Prostate gland (tissue), 2 donors: ENCODE measurements around the gene KLHL2. TPM values are rescaled to one million over a fixed set of nuclear protein-coding genes. Genes with fewer than 3 reads are reported as not detected.

ENCODE experiments used
- DNase-seq: peaks from one replicate; pipeline ENCODE4 v3.0.0-alpha.2; 2019; ENCODE audit warnings: low spot score
- H3K27ac ChIP-seq, 2 donors: fragments of 200-600 bp; sonication (generic); 2 replicates each; pipeline ENCODE4 v1.5.1; 2017 to 2019
- H3K27me3 ChIP-seq: fragments of 200-600 bp; sonication (generic); replicated peaks from 2 replicates; pipeline ENCODE4 v1.5.1; 2019; ENCODE audit not compliant: insufficient read depth
- H3K36me3 ChIP-seq, 2 donors: fragments of 200-600 bp; sonication (generic); 1 replicate in 1 of 2; 2 replicates in 1 of 2; pipeline versions ENCODE4 v1.5.1 to v1.8.1; 2017 to 2019
- H3K4me1 ChIP-seq: fragments of 200-600 bp; sonication (generic); replicated peaks from 2 replicates; pipeline ENCODE4 v1.5.1; 2019
- H3K4me3 ChIP-seq, 2 donors: fragments of 200-600 bp; sonication (generic); 2 replicates each; pipeline ENCODE4 v1.5.1; 2017 to 2019
- H3K9me3 ChIP-seq: fragments of 200-600 bp; sonication (generic); 2 replicates; pipeline ENCODE4 v1.5.1; 2017
- POLR2A ChIP-seq: fragments of 450-650 bp; IDR thresholded peaks from one replicate; pipeline ENCODE4 v1.6.1; 2016; ENCODE audit warnings: antibody characterized with exemption, mild to moderate bottlenecking
- POLR2AphosphoS5 ChIP-seq: sonication (generic); formaldehyde crosslinking; IDR thresholded peaks from one replicate; pipeline ENCODE4 v1.6.1; 2017; ENCODE audit warnings: antibody characterized with exemption
- WGBS: methylation state at CpG from one replicate; pipeline ENCODE4 v1.1.5; 2018; 5-methylcytosine and 5-hydroxymethylcytosine counted together
- intact Hi-C: fragments of 100-400 bp; cut with DNase I; formaldehyde crosslinking; loops from one replicate; pipeline ENCODE4 v1.14.2; 2022
- total RNA-seq, 2 donors: library from RNA; depleted of rRNA; stranded (reverse); fragments of >200 nt; gene quantifications; one replicate each; pipeline ENCODE4 v1.1.0, GENCODE V29; 2016
- TF ChIP-seq, protein P1 (sequence below), 4 experiments: fragments of 200-600 bp in 2 of 4; fragments of 450-650 bp in 2 of 4; sonication (generic) in 2 of 4; IDR thresholded peaks; 1 replicate in 3 of 4; 2 replicates in 1 of 4; pipeline ENCODE4 v1.5.1; 2016 to 2019; ENCODE audit warnings: antibody characterized with exemption in 4 of 4, mild to moderate bottlenecking in 2 of 4, moderate library complexity in 2 of 4

The KLHL2 gene
- total RNA-seq, 2 donors from 2014 or later = 20.4 to 22.2 TPM

DNA sequence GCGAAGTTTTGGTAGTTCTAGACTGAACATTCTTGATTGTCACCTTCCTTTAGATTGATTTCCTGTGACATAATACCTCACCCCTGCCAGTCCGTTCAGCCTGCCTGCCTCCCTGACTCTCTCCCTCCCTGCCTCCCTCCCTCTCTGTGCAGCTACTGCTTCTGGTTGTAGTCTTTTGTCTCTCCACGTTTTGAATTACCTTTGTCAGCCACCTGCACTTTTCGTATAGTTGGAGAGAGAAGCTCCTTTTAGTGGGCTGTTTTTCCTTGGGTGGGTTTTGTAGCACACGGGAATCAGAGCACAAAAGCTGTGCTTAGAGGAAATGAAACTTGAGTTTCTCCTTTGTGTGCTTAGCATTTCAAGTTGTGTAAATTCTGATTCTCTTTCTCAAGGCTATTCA lies 87.5 kb downstream of the KLHL2 start:
- no peaks in the 10 kb centered on the region for H3K9me3 ChIP-seq
- no peaks in the 10 kb centered on the region for H3K4me1 ChIP-seq
- H3K27me3 ChIP-seq = no peaks in the 10 kb centered on the region
- intact Hi-C loops = no loop called here
- no peak for TF ChIP-seq POLR2A
- TF ChIP-seq, protein P1, sequence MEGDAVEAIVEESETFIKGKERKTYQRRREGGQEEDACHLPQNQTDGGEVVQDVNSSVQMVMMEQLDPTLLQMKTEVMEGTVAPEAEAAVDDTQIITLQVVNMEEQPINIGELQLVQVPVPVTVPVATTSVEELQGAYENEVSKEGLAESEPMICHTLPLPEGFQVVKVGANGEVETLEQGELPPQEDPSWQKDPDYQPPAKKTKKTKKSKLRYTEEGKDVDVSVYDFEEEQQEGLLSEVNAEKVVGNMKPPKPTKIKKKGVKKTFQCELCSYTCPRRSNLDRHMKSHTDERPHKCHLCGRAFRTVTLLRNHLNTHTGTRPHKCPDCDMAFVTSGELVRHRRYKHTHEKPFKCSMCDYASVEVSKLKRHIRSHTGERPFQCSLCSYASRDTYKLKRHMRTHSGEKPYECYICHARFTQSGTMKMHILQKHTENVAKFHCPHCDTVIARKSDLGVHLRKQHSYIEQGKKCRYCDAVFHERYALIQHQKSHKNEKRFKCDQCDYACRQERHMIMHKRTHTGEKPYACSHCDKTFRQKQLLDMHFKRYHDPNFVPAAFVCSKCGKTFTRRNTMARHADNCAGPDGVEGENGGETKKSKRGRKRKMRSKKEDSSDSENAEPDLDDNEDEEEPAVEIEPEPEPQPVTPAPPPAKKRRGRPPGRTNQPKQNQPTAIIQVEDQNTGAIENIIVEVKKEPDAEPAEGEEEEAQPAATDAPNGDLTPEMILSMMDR (IDR thresholded peaks at IDR 0.05) = no peak
- no peak for TF ChIP-seq POLR2AphosphoS5
- no peaks in the 10 kb centered on the region for H3K36me3 ChIP-seq
- WGBS = 58% methylated on average over 5 of the region's 5 CpGs
- no peak for DNase-seq
- no peak overlapping the region for H3K27ac ChIP-seq
- no peak overlapping the region for H3K4me3 ChIP-seq

DNA sequence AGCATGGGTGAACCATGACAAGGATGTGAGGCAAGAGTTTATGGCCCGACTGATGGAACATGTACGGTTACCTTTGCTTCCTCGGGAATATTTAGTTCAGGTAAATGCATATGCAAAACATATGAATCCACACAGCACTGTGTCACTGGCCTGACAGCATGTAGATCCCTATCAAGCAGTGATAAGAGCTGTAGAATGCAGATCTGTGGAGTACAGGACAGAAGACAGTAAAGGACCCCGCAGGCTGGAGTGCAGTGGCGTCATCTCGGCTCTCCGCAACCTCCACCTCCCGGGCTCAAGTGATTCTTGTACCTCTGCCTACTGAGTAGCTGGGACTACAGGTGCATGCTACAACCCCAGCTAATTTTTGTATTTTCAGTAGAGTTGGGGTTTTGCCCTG lies 90.3 kb downstream of the KLHL2 start:
- 95% methylated on average over 8 of the region's 8 CpGs for WGBS
- Histone ChIP-seq H3K9me3 (no peaks in the 10 kb centered on the region), H3K4me3 (no peak overlapping the region), H3K36me3 (no peaks in the 10 kb centered on the region), H3K4me1 (no peaks in the 10 kb centered on the region), H3K27ac (no peak overlapping the region), H3K27me3 (no peaks in the 10 kb centered on the region)
- no peak for TF ChIP-seq POLR2AphosphoS5
- no peak for DNase-seq
- intact Hi-C loops = no loop called here

DNA sequence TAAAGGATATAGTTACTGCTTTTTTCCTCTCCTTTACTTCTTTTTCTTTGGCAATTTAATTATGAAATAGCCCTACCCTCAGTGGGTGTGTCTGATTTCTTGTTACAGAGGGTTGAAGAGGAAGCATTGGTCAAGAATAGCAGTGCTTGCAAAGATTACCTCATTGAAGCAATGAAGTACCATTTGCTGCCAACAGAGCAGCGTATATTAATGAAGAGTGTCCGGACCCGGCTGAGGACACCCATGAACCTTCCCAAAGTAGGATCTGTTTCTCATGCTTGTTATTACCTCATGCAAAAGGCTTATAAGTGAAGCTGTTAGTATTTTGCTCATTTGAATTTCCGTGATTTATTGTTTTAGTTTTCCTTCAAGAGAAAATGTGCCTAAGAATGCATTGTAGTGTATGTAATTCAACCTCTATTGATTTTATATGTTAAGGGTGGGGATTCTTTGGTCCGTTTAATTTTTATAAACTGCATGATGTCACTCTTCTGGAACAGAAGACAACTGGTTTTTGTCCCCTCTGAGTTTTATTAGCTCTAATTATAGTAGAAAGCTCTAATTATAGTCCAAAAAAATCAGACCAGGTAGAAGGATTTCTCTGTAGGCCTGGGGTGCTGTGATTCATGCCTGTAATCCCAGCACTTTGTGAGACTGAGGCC lies 92.2 kb downstream of the KLHL2 start:
- 79% methylated on average over 5 of the region's 5 CpGs for WGBS
- Histone ChIP-seq H3K4me3 (no peak overlapping the region), H3K4me1 (no peaks in the 10 kb centered on the region), H3K9me3 (no peaks in the 10 kb centered on the region), H3K36me3 (no peaks in the 10 kb centered on the region), H3K27me3 (no peaks in the 10 kb centered on the region), H3K27ac (no peak overlapping the region)
- DNase-seq = no peak
- TF ChIP-seq POLR2AphosphoS5 (no peak), POLR2A (no peak)
- TF ChIP-seq, protein P1 (IDR thresholded peaks at IDR 0.05) = no peak
- intact Hi-C loops = no loop called here

DNA sequence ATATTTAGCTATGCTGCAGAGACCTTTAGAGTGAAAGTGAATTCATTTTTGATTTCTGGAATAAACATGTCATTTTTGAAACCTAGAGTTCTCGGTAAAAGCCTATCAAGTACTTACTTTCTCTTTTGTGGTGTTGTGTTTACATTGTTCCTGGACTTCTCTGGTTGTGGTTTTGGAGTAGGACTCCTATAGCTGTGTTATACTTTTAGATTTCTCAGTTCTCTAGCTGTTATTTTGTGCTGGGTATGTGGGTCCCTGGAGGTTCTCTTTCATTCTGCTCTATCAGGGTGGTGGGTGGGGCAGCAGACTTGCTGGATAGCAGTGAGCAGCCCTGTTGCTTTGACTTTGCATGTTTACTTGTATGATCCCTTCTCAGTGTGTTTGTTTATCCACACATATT lies 94.5 kb downstream of the KLHL2 start:
- Histone ChIP-seq H3K36me3 (no peaks in the 10 kb centered on the region), H3K27ac (no peak overlapping the region), H3K4me3 (no peak overlapping the region), H3K4me1 (no peaks in the 10 kb centered on the region), H3K9me3 (no peaks in the 10 kb centered on the region), H3K27me3 (no peaks in the 10 kb centered on the region)
- TF ChIP-seq POLR2AphosphoS5 = no peak
- TF ChIP-seq, protein P1 (IDR thresholded peaks at IDR 0.05) = no peak
- intact Hi-C loops = no loop called here
- WGBS = 18% methylated on average over 1 of the region's 1 CpG
- no peak for DNase-seq

DNA sequence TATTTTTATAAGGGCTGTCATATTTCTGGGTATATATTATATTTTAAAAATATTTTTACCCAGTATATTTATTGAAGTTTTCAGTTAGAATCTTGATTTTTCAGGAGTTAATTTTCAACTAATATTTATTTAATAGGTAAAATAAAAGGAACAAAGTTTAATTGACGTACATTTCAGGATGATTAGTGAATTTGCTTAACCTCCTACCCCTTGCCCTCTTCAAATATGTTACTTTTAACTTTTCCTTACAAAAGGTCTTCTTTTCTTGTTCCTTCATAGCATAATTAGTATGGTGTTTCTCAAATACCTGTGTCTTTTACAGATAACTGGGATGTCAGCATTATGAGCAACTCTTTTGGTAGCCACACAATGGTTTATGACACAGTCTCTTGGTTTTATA lies 95.3 kb downstream of the KLHL2 start:
- no peaks in the 10 kb centered on the region for H3K36me3 ChIP-seq
- H3K27me3 ChIP-seq = no peaks in the 10 kb centered on the region
- DNase-seq = no peak
- WGBS = 98% methylated on average over 1 of the region's 1 CpG
- TF ChIP-seq POLR2AphosphoS5 (no peak), POLR2A (no peak)
- TF ChIP-seq, protein P1 (IDR thresholded peaks at IDR 0.05) = no peak
- no peaks in the 10 kb centered on the region for H3K9me3 ChIP-seq
- intact Hi-C loops = no loop called here
- no peak overlapping the region for H3K27ac ChIP-seq
- H3K4me3 ChIP-seq = no peak overlapping the region
- no peaks in the 10 kb centered on the region for H3K4me1 ChIP-seq
